Pancreas (tissue), 10 donors: ENCODE results near the gene TPTE2. TPM values are rescaled to one million over a fixed set of nuclear protein-coding genes. Genes with fewer than 3 reads are reported as not detected.
A peak's percentile ranks its signal among the peaks of the same experiment; 100 is the strongest.
"Not testable (repeated sequence)": the region's sequence is repeated elsewhere in the genome, so short reads cannot be mapped to it uniquely, and the experiment has no call there.

Experiments
- ATAC-seq, 4 donors: fragments of 200-7000 bp; cut with Tn5 transposase; one replicate each; pipeline versions ENCODE4 v1.8.0 to v1.9.1; 2020; ENCODE audit warnings: mild to moderate bottlenecking in 4 of 4, moderate library complexity in 4 of 4
- DNase-seq, 6 donors: peaks; one replicate each; pipeline ENCODE4 v3.0.0-alpha.2; 2020
- FAIRE-seq: peaks from 2 replicates; lab custom pipeline; 2012; peaks lifted over from hg19 to GRCh38; lab: Jason Lieb, UNC
- H3K27ac ChIP-seq, 4 donors: fragments of 200-600 bp; sonication (generic); 1 replicate in 3 of 4; 2 replicates in 1 of 4; pipeline versions ENCODE4 v1.5.0 to v1.8.0; 2020
- H3K27me3 ChIP-seq, 4 donors: fragments of 200-600 bp; one replicate each; pipeline ENCODE4 v1.8.0; 2021
- H3K36me3 ChIP-seq, 3 donors: fragments of 200-600 bp; sonication (generic) in 1 of 3; one replicate each; pipeline versions ENCODE4 v1.5.0 to v1.8.0; 2020 to 2021
- H3K4me1 ChIP-seq, 3 donors: fragments of 200-600 bp; one replicate each; pipeline ENCODE4 v1.8.0; 2021
- H3K4me3 ChIP-seq, 4 donors: fragments of 200-600 bp; sonication (generic) in 2 of 4; one replicate each; pipeline versions ENCODE4 v1.5.0 to v1.8.0; 2020 to 2021
- H3K9me3 ChIP-seq, 4 donors: fragments of 200-600 bp; one replicate each; pipeline ENCODE4 v1.8.0; 2021
- CTCF ChIP-seq, 4 donors: fragments of 200-600 bp; sonication (generic) in 3 of 4; IDR thresholded peaks; one replicate each; pipeline versions ENCODE4 v1.5.0 to v1.8.0; 2021; ENCODE audit warnings: antibody characterized with exemption in 4 of 4
- WGBS, 2 donors: extraction: QIAGEN DNeasy Blood & Tissue Kit; methylation state at CpG; one replicate each; pipeline ENCODE4 v1.1.7; 2013; 5-methylcytosine and 5-hydroxymethylcytosine counted together
- intact Hi-C, 3 donors: fragments of 100-400 bp; cut with DNase I; formaldehyde crosslinking; loops; one replicate each; pipeline versions ENCODE4 v1.11.1 to v1.14.2; 2022
- polyA plus RNA-seq, 2 donors: library from polyadenylated mRNA; stranded (reverse); fragments of 200-250 nt; gene quantifications; one replicate each; pipeline ENCODE4 v1.2.3, GENCODE V29; 2013
- total RNA-seq, 6 donors: library from RNA; stranded (reverse); fragmentation: NEBNext Ultra II Directional in 4 of 6; extraction: Animal tissue kit (Norgen Biotek cat#: 25700) in 4 of 6; gene quantifications; one replicate each; pipeline versions ENCODE4 v1.2.1 to v1.2.4, GENCODE V29; 2021 to 2023
- donor health status: healthy with polysubstance abuse.
- donor health status: DM: no; HTN: no; CAD: no; lungs with moderate emphysema.
- donor health status: DM: no; HTN: no; CAD: no.
- donor health status: control.
- donor health status: control.
- donor health status: Bipolar disorder and iron deficiency.
- donor health status: DM: yes; HTN: yes; CAD: no.
- donor health status: DM: no; HTN: no; CAD: no.
- donor health status: DM: no; HTN: no; CAD: no.
- donor health status: DM: yes; HTN: yes; CAD: no.

TPTE2 gene
- total and polyA plus RNA-seq, 8 donors, result not detected

- intact Hi-C loops, result no loop called here
- H3K4me3 ChIP-seq, result no peak overlapping the region
- no peaks in the 10 kb centered on the region for H3K4me1 ChIP-seq
- FAIRE-seq (no peak), ATAC-seq (no peak), DNase-seq (no peak)
- WGBS, 2 donors, result 33 to 53% methylated on average over 1 of the region's 1 CpG
- H3K36me3 ChIP-seq, result no peaks in the 10 kb centered on the region
- TF ChIP-seq CTCF (IDR thresholded peaks at IDR 0.05), result no peak
- H3K27me3 ChIP-seq, result peaks cover 0 to 5% (median 0%) of the 10 kb centered on the region in 4 donors
- H3K9me3 ChIP-seq, result no peaks in the 10 kb centered on the region
- H3K27ac ChIP-seq, result no peak overlapping the region
Measured at GRCh38 chr13:19567820-19568534, 6.6 kb upstream of the TPTE2 start.

- intact Hi-C loops, result no loop called here
- FAIRE-seq, result no peak
- Histone ChIP-seq H3K4me1 (no peaks in the 10 kb centered on the region), H3K27ac (no peak overlapping the region), H3K4me3 (no peak overlapping the region), H3K36me3 (no peaks in the 10 kb centered on the region), H3K9me3 (no peaks in the 10 kb centered on the region), H3K27me3 (peaks cover 0 to 5% (median 0%) of the 10 kb centered on the region in 4 donors)
- peak in 1 of 6 donors; percentile 45 for DNase-seq
- TF ChIP-seq CTCF (IDR thresholded peaks at IDR 0.05), result no peak
- 86 to 87% methylated on average over 26 to 28 of the region's 28 CpGs for WGBS, 2 donors
- peak in 1 of 4 donors; percentile 42 for ATAC-seq
Measured at GRCh38 chr13:19561585-19561984, 253 bp upstream of the TPTE2 start.

GRCh38 chr13:19560672-19561071 lies 660 bp downstream of the TPTE2 start:
- WGBS, 2 donors, result 89 to 90% methylated on average over 20 to 22 of the region's 22 CpGs
- FAIRE-seq, H3K4me3 ChIP-seq, H3K36me3 ChIP-seq, H3K27me3 ChIP-seq, H3K9me3 ChIP-seq, ATAC-seq, H3K27ac ChIP-seq, H3K4me1 ChIP-seq, DNase-seq, intact Hi-C loops: not testable (repeated sequence)

GRCh38 chr13:19559739-19560138 lies 1.6 kb downstream of the TPTE2 start:
- no CpG with 5 or more reads among the region's 10 CpGs for WGBS, 2 donors
- intact Hi-C loops, ATAC-seq, H3K27me3 ChIP-seq, FAIRE-seq, H3K4me1 ChIP-seq, H3K36me3 ChIP-seq, H3K9me3 ChIP-seq, H3K27ac ChIP-seq, DNase-seq, H3K4me3 ChIP-seq: not testable (repeated sequence)

GRCh38 chr13:19557287-19557686 lies 4.0 kb downstream of the TPTE2 start:
- H3K4me1 ChIP-seq, H3K4me3 ChIP-seq, ATAC-seq, H3K27me3 ChIP-seq, FAIRE-seq, H3K9me3 ChIP-seq, H3K27ac ChIP-seq, H3K36me3 ChIP-seq, intact Hi-C loops, DNase-seq: not testable (repeated sequence)
- WGBS, 2 donors, result 32 to 46% methylated on average over 2 of the region's 4 CpGs

- H3K36me3 ChIP-seq, intact Hi-C loops, H3K4me1 ChIP-seq, H3K4me3 ChIP-seq, FAIRE-seq, H3K27me3 ChIP-seq, DNase-seq, H3K9me3 ChIP-seq, ATAC-seq, H3K27ac ChIP-seq: not testable (repeated sequence)
- WGBS, 2 donors, result 54 to 62% methylated on average over 3 of the region's 4 CpGs
Measured at GRCh38 chr13:19549245-19549644, 12.1 kb downstream of the TPTE2 start.

- H3K4me1 ChIP-seq, DNase-seq, intact Hi-C loops, H3K27ac ChIP-seq, H3K36me3 ChIP-seq, FAIRE-seq, H3K27me3 ChIP-seq, ATAC-seq, H3K9me3 ChIP-seq, H3K4me3 ChIP-seq: not testable (repeated sequence)
Measured at GRCh38 chr13:19525634-19526033, 35.7 kb downstream of the TPTE2 start.
